Memory B cell (primary cell): ENCODE data around the gene CTCF.

Source experiments
- ATAC-seq: fragments of 150-1000 bp; cut with Tn5 transposase; 2 replicates; pipeline ENCODE4 v1.10.0; 2021; ENCODE audit warnings: low read depth, mild to moderate bottlenecking, moderate library complexity
- DNase-seq, 2 donors: peaks; one replicate each; pipeline ENCODE4 v3.0.0; 2022; ENCODE audit warnings: low spot score in 2 of 2
- H3K27ac Mint-ChIP-seq: one replicate; pipeline ENCODE4 v1.8.0; 2022; ENCODE audit warnings: mild to moderate bottlenecking, moderate library complexity, mixed read lengths
- H3K27me3 Mint-ChIP-seq: one replicate; pipeline ENCODE4 v1.8.0; 2022; ENCODE audit warnings: mixed read lengths
- H3K36me3 Mint-ChIP-seq: one replicate; pipeline ENCODE4 v1.8.0; 2022; ENCODE audit warnings: mild to moderate bottlenecking, mixed read lengths
- H3K4me1 Mint-ChIP-seq: one replicate; pipeline ENCODE4 v1.8.0; 2022; ENCODE audit warnings: mixed read lengths
- H3K4me3 Mint-ChIP-seq: one replicate; pipeline ENCODE4 v1.8.0; 2022; ENCODE audit warnings: mild to moderate bottlenecking, moderate library complexity, mixed read lengths
- H3K9me3 Mint-ChIP-seq: one replicate; pipeline ENCODE4 v1.8.0; 2022; ENCODE audit warnings: mixed read lengths

Gene CTCF

GRCh38 chr16:67679935-67680897 is 117.9 kb downstream of the CTCF start:
- no peak for ATAC-seq
- H3K4me3 Mint-ChIP-seq, result no peak overlapping the region

DNA sequence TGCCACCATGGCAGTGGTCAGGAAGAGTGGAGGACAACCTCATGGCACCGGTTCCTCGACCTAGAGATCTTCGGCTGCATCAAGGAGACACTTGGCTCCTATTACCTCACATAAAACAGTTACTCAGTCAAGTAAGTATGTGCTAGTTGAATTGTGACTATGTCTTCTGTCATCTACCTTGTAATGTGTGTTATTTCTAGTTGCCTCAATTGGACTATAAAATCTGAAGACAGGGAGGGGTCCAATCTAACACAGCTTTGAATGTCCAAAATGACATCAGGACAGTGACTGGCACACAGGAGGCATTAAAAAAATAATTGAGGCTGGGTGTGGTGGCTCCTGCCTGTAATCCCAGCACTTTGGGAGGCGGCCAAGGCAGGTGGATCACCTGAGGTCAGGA is 121.4 kb downstream of the CTCF start:
- H3K36me3 Mint-ChIP-seq, result peaks cover 9% of the 10 kb centered on the region
- DNase-seq, result no peak
- H3K9me3 Mint-ChIP-seq, result no peaks in the 10 kb centered on the region
- no peak overlapping the region for H3K27ac Mint-ChIP-seq
- peaks cover 9% of the 10 kb centered on the region for H3K4me1 Mint-ChIP-seq
- no peak overlapping the region for H3K4me3 Mint-ChIP-seq
- no peaks in the 10 kb centered on the region for H3K27me3 Mint-ChIP-seq
- no peak for ATAC-seq

More at GRCh38 chr16:67679935-67680897, 117.9 kb downstream of the CTCF start:
- peaks cover 3% of the 10 kb centered on the region for H3K4me1 Mint-ChIP-seq
- DNase-seq, result no peak
- no peaks in the 10 kb centered on the region for H3K27me3 Mint-ChIP-seq
- no peaks in the 10 kb centered on the region for H3K9me3 Mint-ChIP-seq
- peaks cover 5% of the 10 kb centered on the region for H3K36me3 Mint-ChIP-seq
- H3K27ac Mint-ChIP-seq, result no peak overlapping the region

GRCh38 chr16:67685388-67686112 is 123.2 kb downstream of the CTCF start:
- no peaks in the 10 kb centered on the region for H3K9me3 Mint-ChIP-seq
- H3K27ac Mint-ChIP-seq, result peak overlapping the region; percentile 18
- ATAC-seq (peak; percentile 99), DNase-seq (peak; percentile 32 to 38)
- peaks cover 9% of the 10 kb centered on the region for H3K36me3 Mint-ChIP-seq
- peak overlapping the region; percentile 67 for H3K4me3 Mint-ChIP-seq
- peaks cover 11% of the 10 kb centered on the region for H3K4me1 Mint-ChIP-seq
- H3K27me3 Mint-ChIP-seq, result no peaks in the 10 kb centered on the region
